MM.1S (cell line): ENCODE results near the gene NCKAP5.

Experiments used
- DNase-seq: peaks from one replicate; pipeline ENCODE4 v3.0.0-alpha.2; 2015
- H2AFZ ChIP-seq: fragments of 300-600 bp; sonication (generic); 2 replicates; pipeline ENCODE4 v1.6.0; 2016; ENCODE audit warnings: antibody characterized with exemption, low read length
- H3F3A ChIP-seq: fragments of 300-600 bp; sonication (generic); 2 replicates; pipeline ENCODE4 v1.6.1; 2016; ENCODE audit warnings: mild to moderate bottlenecking, antibody characterized with exemption, low read length, moderate library complexity, mixed read lengths; ENCODE audit not compliant: insufficient read depth
- H3K27ac ChIP-seq: fragments of 300-600 bp; sonication (generic); 2 replicates; pipeline ENCODE4 v1.5.1; 2016; ENCODE audit warnings: mild to moderate bottlenecking, low read length
- H3K27me3 ChIP-seq: fragments of 300-600 bp; sonication (generic); replicated peaks from 2 replicates; pipeline ENCODE4 v1.6.0; 2016; ENCODE audit warnings: low read length; ENCODE audit not compliant: insufficient read depth
- H3K36me3 ChIP-seq: fragments of 300-600 bp; sonication (generic); replicated peaks from 2 replicates; pipeline ENCODE4 v1.6.1; 2016; ENCODE audit warnings: mild to moderate bottlenecking, low read length, mixed read lengths; ENCODE audit not compliant: insufficient read depth
- H3K4me1 ChIP-seq: fragments of 300-600 bp; sonication (generic); 2 replicates; pipeline ENCODE4 v1.6.1; 2016; ENCODE audit warnings: low read length, mixed read lengths
- H3K4me2 ChIP-seq: fragments of 300-600 bp; sonication (generic); 2 replicates; pipeline ENCODE4 v1.6.0; 2016; ENCODE audit warnings: low read depth, low read length
- H3K4me3 ChIP-seq: fragments of 300-600 bp; sonication (generic); 2 replicates; pipeline ENCODE4 v1.5.1; 2016; ENCODE audit warnings: low read length, mixed read lengths
- H3K79me2 ChIP-seq: fragments of 300-600 bp; sonication (generic); 2 replicates; pipeline ENCODE4 v1.6.1; 2016; ENCODE audit warnings: mixed run types, low read length, mixed read lengths
- H3K9ac ChIP-seq: fragments of 300-600 bp; sonication (generic); 2 replicates; pipeline ENCODE4 v1.6.1; 2016; ENCODE audit warnings: low read length, mixed read lengths
- H3K9me2 ChIP-seq: fragments of 300-600 bp; sonication (generic); replicated peaks from 2 replicates; pipeline ENCODE4 v1.6.1; 2016; ENCODE audit warnings: mild to moderate bottlenecking, low read length, mixed read lengths; ENCODE audit not compliant: insufficient read depth
- H3K9me3 ChIP-seq: fragments of 300-600 bp; sonication (generic); replicated peaks from 2 replicates; pipeline ENCODE4 v1.6.1; 2016; ENCODE audit warnings: mild to moderate bottlenecking, low read length, mixed read lengths; ENCODE audit not compliant: insufficient read depth
- H4K20me1 ChIP-seq: fragments of 300-600 bp; sonication (generic); 2 replicates; pipeline ENCODE4 v1.6.1; 2016; ENCODE audit warnings: mild to moderate bottlenecking, low read length, moderate library complexity, mixed read lengths; ENCODE audit not compliant: insufficient read depth
- EZH2 ChIP-seq: fragments of 300-600 bp; sonication (generic); optimal IDR thresholded peaks from 2 replicates; pipeline ENCODE3; 2017; ENCODE audit warnings: low read depth, mild to moderate bottlenecking, antibody characterized with exemption, low read length, mixed read lengths
- EZH2phosphoT487 ChIP-seq: fragments of 300-600 bp; sonication (generic); IDR thresholded peaks from 2 replicates; pipeline ENCODE4 v1.6.1; 2018; ENCODE audit warnings: antibody characterized with exemption, low read length
- TF ChIP-seq, protein P1 (sequence below): fragments of 300-600 bp; sonication (generic); IDR thresholded peaks from 2 replicates; pipeline ENCODE4 v1.5.1; 2016; ENCODE audit warnings: antibody characterized with exemption, low read length, mixed read lengths

The NCKAP5 gene

DNA sequence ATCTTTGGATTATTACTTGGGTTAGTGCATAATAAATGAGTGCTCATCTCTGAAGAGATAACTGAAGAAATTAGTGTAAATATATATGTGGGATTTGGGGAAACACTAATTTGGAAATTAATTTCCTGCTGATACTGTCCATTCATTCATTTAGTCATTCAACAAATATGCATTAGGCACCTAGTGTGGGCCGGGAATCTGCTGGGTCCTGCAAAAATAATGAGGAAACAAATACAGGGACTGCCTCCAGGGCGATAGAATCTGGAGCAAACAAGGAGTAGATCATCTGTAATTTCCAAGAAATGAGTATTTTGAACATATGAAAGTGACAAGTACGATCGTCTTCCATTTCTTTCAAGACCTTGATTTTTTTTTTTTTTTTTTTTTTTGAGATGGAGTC lies 694.5 kb downstream of the NCKAP5 start:
- H3K79me2 ChIP-seq = no peaks in the 10 kb centered on the region
- no peak for DNase-seq
- no peak overlapping the region for H3K4me3 ChIP-seq
- no peaks in the 10 kb centered on the region for H3F3A ChIP-seq
- no peak overlapping the region for H3K9ac ChIP-seq
- H3K27me3 ChIP-seq = no peaks in the 10 kb centered on the region
- no peak overlapping the region for H2AFZ ChIP-seq
- H3K27ac ChIP-seq = no peak overlapping the region
- H3K36me3 ChIP-seq = no peaks in the 10 kb centered on the region
- TF ChIP-seq, protein P1, sequence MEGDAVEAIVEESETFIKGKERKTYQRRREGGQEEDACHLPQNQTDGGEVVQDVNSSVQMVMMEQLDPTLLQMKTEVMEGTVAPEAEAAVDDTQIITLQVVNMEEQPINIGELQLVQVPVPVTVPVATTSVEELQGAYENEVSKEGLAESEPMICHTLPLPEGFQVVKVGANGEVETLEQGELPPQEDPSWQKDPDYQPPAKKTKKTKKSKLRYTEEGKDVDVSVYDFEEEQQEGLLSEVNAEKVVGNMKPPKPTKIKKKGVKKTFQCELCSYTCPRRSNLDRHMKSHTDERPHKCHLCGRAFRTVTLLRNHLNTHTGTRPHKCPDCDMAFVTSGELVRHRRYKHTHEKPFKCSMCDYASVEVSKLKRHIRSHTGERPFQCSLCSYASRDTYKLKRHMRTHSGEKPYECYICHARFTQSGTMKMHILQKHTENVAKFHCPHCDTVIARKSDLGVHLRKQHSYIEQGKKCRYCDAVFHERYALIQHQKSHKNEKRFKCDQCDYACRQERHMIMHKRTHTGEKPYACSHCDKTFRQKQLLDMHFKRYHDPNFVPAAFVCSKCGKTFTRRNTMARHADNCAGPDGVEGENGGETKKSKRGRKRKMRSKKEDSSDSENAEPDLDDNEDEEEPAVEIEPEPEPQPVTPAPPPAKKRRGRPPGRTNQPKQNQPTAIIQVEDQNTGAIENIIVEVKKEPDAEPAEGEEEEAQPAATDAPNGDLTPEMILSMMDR = no peak
- TF ChIP-seq EZH2phosphoT487 (no peak), EZH2 (no peak)
- H3K9me2 ChIP-seq = no peaks in the 10 kb centered on the region
- no peaks in the 10 kb centered on the region for H3K4me1 ChIP-seq
- no peaks in the 10 kb centered on the region for H3K9me3 ChIP-seq
- no peaks in the 10 kb centered on the region for H4K20me1 ChIP-seq
- no peak overlapping the region for H3K4me2 ChIP-seq

DNA sequence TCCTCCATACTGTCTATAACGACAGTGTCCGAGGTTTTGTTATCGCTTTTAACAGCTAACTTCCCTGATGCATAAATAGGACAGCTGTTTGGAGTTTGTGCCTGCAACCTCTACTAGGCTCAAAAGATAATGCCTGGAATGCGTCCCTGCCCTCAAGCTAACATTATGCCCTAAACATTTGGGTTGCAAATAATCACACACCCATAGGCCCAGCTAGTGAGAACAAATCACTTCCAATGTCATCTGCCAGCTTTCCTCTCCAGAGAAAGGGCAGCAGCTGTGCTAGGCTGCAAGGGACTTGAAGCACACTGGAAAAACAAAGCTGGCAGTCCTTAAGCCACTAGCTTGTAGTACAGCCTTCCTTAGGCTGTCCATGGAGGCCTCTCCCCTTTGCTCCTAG lies 696.4 kb downstream of the NCKAP5 start:
- DNase-seq = no peak
- Histone ChIP-seq H2AFZ (no peak overlapping the region), H3K4me2 (no peak overlapping the region), H3K9ac (no peak overlapping the region), H3K9me2 (no peaks in the 10 kb centered on the region), H4K20me1 (no peaks in the 10 kb centered on the region), H3F3A (no peaks in the 10 kb centered on the region), H3K4me1 (no peaks in the 10 kb centered on the region), H3K36me3 (no peaks in the 10 kb centered on the region), H3K27me3 (no peaks in the 10 kb centered on the region), H3K4me3 (no peak overlapping the region), H3K79me2 (no peaks in the 10 kb centered on the region), H3K27ac (no peak overlapping the region), H3K9me3 (no peaks in the 10 kb centered on the region)
- TF ChIP-seq EZH2phosphoT487 (no peak), EZH2 (no peak)

DNA sequence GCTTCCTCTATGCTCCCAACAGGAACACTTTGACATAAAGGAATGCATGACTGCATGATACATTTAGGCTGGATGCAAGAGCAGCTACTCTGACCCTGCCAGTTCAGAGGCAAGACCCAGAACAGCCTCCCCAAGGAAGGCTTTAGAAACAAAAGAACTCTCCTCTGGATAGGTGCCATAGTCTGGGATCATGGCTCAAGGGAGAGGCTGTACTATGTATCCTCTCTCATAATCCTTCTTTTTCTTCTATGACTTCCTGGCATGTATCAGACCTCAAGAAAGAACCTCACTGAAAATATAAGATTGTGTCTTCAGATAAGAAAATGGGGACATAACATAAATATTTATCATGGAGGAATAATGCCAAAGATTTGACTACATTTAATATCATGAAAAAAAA lies 704.3 kb downstream of the NCKAP5 start:
- H3K4me1 ChIP-seq = no peaks in the 10 kb centered on the region
- H3K79me2 ChIP-seq = no peaks in the 10 kb centered on the region
- no peaks in the 10 kb centered on the region for H3K36me3 ChIP-seq
- no peak for TF ChIP-seq EZH2
- TF ChIP-seq EZH2phosphoT487 = no peak
- TF ChIP-seq, protein P1 = no peak
- no peaks in the 10 kb centered on the region for H3K9me2 ChIP-seq
- H3K4me3 ChIP-seq = no peak overlapping the region
- H3K27me3 ChIP-seq = no peaks in the 10 kb centered on the region
- no peak overlapping the region for H3K27ac ChIP-seq
- H2AFZ ChIP-seq = no peak overlapping the region
- no peak overlapping the region for H3K9ac ChIP-seq
- no peaks in the 10 kb centered on the region for H4K20me1 ChIP-seq
- H3F3A ChIP-seq = no peaks in the 10 kb centered on the region
- H3K4me2 ChIP-seq = no peak overlapping the region
- no peaks in the 10 kb centered on the region for H3K9me3 ChIP-seq
- no peak for DNase-seq

DNA sequence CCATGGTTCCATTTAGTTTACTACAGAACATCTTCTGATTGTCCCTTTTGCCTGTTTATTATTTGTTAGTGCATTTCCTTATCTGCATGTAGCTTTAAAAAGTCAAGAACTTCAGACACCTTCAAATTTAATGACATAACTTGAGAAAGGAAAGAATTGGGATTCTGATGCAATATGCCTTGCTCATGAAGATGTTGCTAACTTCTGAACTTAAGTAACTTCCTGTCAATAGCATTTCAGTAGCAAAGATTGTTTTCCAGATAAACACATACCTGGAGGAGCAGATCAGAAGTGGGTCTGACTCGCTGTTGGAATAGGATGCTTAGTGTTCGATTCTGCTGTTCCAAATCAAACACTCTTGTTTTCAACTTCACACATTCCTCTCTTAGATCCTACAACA lies 708.0 kb downstream of the NCKAP5 start:
- Histone ChIP-seq H3K79me2 (no peaks in the 10 kb centered on the region), H3K9me3 (no peaks in the 10 kb centered on the region), H2AFZ (no peak overlapping the region), H3K36me3 (no peaks in the 10 kb centered on the region), H3K4me1 (no peaks in the 10 kb centered on the region), H3K27ac (no peak overlapping the region), H3K27me3 (no peaks in the 10 kb centered on the region), H3K4me2 (no peak overlapping the region), H3F3A (no peaks in the 10 kb centered on the region), H3K4me3 (no peak overlapping the region), H4K20me1 (no peaks in the 10 kb centered on the region), H3K9me2 (no peaks in the 10 kb centered on the region), H3K9ac (no peak overlapping the region)
- DNase-seq = no peak
- no peak for TF ChIP-seq EZH2phosphoT487
- TF ChIP-seq, protein P1 = no peak
- no peak for TF ChIP-seq EZH2
